A204.1 (cell line): ENCODE measurements around the gene FCGR2B.
A peak's percentile ranks its signal among the peaks of the same experiment; 100 is the strongest.
"Not testable (repeated sequence)": the region's sequence is repeated elsewhere in the genome, so short reads cannot be mapped to it uniquely, and the experiment has no call there.

Experiments used
- FAIRE-seq: peaks from 2 replicates; lab custom pipeline; 2012; peaks lifted over from hg19 to GRCh38; lab: Jason Lieb, UNC

Gene FCGR2B

GRCh38 chr1:161647507-161648360 is 15.2 kb upstream of the FCGR2B start:
- FAIRE-seq: peak; percentile 85

- not testable (repeated sequence) for FAIRE-seq
Observed at GRCh38 chr1:161653541-161653940, 9.4 kb upstream of the FCGR2B start.

GRCh38 chr1:161653971-161654370 is 9.0 kb upstream of the FCGR2B start:
- FAIRE-seq: not testable (repeated sequence)

GRCh38 chr1:161658524-161658923 is 4.4 kb upstream of the FCGR2B start:
- peak; percentile 27 for FAIRE-seq

DNA sequence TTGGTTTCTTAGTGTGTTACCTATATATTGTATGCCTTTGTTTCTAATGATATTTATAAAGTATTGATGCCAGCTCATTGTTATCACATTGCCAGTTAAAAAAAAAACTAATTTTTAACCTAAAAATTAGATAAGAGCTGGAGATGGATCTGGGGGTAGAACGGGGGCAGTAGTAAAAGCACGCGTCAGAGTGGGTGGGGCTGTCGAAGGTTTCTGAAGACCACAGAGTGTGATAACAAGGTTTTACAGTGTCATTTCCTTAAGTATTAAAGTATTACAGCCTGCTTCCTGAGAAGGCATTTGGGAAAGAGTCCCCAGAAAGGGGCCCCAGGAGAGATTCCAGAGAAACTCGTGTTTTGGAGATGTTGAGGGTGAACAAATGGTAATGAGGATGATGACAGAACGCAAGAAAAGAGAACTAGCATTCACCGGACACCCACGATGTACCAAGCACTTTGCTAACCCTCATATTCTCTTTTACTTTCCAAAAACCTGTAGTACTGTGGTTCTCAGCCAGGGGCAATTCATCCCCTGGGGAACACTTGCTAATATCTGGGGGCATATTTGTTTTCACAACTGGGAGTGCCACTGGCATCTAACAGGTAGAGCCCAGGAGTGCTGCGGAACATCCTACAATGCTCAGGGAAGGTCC is 1.2 kb upstream of the FCGR2B start:
- peak; percentile 9 for FAIRE-seq

- FAIRE-seq: not testable (repeated sequence)
Observed at GRCh38 chr1:161663569-161663968, 626 bp downstream of the FCGR2B start.

DNA sequence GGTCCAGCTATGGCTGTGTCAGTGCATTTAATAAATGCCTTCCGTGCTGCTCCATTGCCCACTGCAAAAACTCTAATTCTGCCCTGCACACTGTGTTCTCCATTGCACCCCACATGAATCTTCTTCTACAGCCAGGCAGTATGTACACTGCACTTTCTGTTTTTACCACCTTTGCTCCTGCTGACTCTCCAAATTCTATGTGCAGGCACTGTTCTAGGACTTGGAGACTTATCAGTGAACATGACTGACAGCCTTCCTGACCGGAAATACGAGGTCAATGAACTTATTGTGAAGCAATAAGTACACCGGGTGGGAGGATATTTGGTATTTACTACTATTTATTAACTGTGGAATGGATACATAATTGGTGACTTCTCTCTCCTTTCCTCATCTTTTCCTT is 1.7 kb downstream of the FCGR2B start:
- FAIRE-seq: not testable (repeated sequence)

DNA sequence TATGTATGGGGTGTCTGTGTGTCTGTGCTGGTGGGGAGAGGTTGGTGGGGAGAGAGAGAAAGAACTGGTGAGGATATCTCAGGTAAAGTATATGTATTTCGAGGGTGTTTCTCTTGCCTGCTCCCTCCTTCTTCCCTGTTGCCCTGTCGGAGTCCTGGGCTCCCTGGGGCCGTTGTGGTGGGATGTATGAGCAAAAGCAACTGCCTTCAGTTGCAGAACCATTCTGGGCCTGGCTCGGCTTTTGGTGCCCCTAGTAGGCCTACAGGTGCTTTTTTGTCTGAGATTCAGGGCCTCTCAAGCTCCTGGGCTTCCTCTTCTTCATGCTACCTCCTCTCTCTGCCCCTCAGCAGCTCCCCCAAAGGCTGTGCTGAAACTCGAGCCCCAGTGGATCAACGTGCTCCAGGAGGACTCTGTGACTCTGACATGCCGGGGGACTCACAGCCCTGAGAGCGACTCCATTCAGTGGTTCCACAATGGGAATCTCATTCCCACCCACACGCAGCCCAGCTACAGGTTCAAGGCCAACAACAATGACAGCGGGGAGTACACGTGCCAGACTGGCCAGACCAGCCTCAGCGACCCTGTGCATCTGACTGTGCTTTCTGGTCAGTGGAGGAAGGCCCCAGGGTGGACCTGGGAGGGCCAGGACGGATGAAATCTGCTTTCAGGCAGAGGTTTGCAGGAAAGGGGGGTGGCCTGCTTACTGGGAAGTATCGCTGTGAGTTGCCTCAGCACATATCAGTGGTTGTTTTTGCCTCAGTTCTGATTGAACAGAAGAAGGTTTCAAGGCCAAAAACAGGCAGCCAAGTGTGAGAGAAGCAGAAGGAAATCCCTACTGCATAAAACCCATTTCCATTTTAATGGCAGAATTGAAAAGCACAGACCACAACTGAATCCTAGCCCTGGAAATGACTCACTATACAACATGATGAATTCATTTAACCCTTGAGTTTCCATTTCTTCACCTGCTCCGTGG is 8.4 kb downstream of the FCGR2B start:
- not testable (repeated sequence) for FAIRE-seq

DNA sequence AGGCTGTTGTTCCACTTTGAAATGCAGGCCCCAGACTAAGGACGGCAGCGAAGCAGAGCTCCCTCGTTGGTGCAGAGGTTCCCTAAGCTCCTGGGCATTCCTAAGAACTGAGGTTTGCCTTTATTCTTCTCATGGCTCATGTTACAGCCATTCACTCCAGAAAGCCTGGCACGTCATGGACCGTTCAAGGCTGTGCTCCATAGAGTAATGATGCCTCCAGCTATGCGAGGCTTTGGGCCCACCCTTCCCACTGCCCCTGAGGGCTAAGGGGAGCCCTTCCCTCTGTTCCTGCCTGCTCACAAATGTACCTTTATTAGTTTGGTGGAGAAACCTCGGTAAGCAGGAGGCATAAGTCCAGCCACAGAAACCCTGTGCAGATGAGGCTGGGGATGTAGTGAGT is 10.5 kb downstream of the FCGR2B start:
- FAIRE-seq: not testable (repeated sequence)

DNA sequence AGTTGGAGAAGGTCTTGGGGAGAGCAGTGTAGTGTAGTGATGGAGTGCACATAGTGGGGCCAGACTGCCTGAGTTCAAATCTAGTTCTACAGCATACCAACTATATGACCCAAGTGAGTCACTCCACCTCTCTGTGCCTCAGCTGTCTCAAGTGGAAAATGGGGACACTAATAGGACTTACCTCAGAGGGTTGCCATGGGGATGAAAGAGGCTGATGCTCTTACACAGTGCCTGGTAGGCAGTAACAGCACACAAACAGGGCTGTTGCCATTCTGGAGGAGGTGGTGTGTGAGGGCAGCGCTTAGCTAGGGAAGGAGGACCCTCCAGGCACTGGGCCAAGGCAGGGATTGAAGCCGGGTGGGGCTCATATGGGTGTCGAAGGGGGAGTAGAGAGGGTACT is 11.5 kb downstream of the FCGR2B start:
- FAIRE-seq: not testable (repeated sequence)

DNA sequence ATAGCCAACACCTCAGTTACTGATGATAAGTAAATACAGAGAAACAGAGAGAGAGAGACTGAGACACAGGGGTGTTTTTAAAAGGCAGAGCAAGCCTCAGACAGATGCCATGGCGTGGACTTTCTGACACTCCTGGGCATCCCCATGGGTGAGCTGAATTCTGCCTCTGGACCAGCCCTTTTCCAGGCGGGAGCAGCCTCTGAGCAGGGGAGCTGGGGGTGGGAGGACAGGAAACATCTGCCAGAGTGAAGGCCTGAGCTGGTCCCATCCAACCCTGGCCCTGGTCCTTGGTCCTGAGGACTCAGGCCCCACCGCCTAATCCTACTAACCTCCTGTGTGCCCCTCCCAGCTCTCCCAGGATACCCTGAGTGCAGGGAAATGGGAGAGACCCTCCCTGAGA is 12.0 kb downstream of the FCGR2B start:
- not testable (repeated sequence) for FAIRE-seq

DNA sequence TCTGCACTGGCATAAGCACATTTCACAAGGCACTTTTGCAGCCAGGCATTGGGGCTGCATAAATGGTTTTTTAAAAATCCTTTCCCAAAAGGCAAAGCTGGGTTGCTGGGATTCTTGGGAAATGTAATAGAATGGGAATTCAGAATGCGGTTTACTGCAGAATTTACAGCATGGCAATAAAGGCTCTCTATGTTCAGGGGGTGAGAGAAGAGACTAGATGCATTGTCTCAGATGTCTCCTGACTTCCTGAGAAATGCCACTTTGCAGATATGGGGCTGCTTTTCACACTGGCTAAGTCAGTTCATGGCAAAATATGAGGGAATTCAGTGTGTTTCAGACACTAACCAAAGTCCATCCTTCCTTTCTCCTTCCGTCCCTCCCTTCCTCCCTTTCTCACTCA is 13.5 kb downstream of the FCGR2B start:
- no peak for FAIRE-seq

GRCh38 chr1:161676958-161677689 is 14.2 kb downstream of the FCGR2B start:
- FAIRE-seq: no peak

DNA sequence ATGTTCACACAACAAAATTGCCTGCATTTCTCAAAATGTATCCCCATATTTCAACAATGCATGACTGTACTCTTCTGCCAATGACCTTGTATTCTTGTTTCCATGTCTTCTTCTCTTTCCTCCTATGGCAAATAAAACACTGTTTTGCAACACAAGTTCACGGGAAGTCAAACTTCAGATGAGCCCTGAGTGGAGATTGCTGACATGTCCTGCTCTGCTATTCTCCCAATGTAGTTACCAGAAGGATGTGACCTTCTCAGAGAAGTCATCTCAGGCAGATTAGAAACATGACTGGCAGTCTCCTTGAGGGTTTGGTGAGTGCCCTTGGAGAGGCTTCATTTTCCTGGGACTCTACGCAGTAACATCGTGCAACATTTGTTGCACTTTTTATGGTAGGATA is 15.6 kb downstream of the FCGR2B start:
- no peak for FAIRE-seq

DNA sequence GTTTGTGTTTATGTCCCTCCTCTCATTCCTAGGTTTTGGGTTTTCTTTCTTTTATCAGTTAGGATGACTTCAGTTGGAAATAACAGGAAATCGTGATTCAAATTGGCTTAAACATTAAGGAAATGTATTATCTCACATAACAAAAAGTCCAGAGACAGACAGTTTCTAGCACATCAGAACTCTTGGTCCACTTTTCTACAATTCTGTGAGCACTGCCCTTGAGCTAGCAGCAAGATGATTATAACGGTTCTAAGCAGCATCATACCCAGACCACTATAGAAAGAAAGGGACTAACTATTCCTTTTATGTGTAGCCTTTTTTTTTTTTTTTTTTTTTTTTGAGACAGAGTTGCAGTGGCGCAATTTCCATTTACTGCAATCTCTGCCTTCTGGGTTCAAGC is 18.9 kb downstream of the FCGR2B start:
- FAIRE-seq: no peak

- no peak for FAIRE-seq
Observed at GRCh38 chr1:161688946-161689345, 26.0 kb downstream of the FCGR2B start.

DNA sequence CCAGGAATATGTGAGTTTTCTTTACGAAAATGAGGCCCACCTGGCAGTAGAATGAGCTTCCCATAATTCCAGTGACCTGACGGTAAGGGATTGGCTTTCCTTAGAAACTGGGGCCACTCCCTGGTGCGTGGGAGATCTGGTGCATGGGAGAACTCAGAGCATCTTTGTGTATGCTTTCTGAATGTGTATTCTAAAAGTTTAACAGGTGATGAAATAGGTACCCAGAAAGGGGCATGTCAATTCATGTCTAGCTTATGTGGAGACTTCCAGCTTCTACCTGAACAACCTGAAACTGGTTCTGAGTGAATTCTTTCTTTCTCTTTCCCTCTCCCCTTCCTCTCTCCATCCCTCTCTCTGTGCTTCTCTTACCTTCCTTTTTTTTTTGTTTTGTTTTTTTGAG is 28.9 kb downstream of the FCGR2B start:
- FAIRE-seq: no peak

DNA sequence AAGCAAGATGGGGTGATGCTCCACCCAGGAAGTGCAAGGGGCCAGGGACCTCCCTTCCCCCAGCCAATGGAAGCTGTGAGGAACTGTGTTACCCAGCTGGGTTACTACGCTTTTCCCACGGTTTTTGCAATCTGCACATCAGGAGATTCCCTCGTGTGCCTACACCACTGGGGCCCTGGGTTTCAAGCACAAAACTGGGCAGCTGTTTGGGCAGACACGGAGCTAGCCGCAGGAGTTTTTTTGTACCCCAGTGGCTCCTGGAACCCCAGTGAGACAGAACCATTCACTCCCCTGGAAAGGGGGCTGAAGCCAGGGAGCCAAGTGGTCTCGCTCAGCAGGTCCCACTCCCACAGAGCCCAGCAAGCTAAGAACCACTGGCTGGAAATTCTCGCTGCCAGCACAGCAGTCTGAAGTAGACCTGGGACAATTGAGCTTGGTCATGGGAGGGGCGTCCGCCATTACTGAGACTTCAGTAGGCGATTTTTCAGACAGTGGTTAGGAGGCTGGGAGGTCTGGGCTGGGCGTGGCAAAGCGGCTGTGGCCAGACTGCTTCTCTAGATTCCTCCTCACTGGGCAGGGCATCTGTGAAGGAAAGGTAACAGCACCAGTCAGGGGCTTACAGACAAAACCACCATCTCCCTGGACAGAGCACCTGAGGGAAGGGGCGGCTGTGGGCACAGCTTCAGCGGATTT is 30.2 kb downstream of the FCGR2B start:
- not testable (repeated sequence) for FAIRE-seq

GRCh38 chr1:161698302-161698701 is 35.4 kb downstream of the FCGR2B start:
- not testable (repeated sequence) for FAIRE-seq

DNA sequence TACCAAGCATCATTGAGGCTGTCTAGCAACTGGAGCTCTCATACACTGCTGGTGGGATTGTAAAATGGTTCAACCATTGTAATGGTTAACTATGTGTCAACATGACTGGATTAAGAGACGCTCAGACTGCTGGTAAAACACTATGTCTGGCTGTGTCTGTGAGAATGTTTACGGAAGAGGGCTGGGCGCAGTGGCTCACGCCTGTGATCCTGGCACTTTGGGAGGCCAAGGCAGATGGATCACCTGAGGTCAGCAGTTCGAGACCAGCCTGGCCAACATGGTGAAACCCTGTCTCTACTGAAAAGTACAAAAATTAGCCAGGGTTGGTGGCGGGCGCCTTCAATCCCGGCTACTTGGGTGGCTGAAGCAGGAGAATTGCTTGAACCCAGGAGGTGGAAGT is 39.3 kb downstream of the FCGR2B start:
- FAIRE-seq: no peak

GRCh38 chr1:161705537-161705936 is 42.6 kb downstream of the FCGR2B start:
- FAIRE-seq: no peak
